HG03575 (cell line): ENCODE measurements around the gene C1orf115.
A peak's percentile ranks its signal among the peaks of the same experiment; 100 is the strongest.
"Not testable (repeated sequence)": the region's sequence is repeated elsewhere in the genome, so short reads cannot be mapped to it uniquely, and the experiment has no call there.

ENCODE experiments used
- ATAC-seq: cut with Tn5 transposase; IDR thresholded peaks from one replicate; pipeline ENCODE4 v1.9.1; 2021; ENCODE audit not compliant: unreplicated experiment, insufficient number of reproducible peaks, low FRiP score; ENCODE audit errors: extremely low read depth

Gene C1orf115, protein sequence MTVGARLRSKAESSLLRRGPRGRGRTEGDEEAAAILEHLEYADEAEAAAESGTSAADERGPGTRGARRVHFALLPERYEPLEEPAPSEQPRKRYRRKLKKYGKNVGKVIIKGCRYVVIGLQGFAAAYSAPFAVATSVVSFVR

DNA sequence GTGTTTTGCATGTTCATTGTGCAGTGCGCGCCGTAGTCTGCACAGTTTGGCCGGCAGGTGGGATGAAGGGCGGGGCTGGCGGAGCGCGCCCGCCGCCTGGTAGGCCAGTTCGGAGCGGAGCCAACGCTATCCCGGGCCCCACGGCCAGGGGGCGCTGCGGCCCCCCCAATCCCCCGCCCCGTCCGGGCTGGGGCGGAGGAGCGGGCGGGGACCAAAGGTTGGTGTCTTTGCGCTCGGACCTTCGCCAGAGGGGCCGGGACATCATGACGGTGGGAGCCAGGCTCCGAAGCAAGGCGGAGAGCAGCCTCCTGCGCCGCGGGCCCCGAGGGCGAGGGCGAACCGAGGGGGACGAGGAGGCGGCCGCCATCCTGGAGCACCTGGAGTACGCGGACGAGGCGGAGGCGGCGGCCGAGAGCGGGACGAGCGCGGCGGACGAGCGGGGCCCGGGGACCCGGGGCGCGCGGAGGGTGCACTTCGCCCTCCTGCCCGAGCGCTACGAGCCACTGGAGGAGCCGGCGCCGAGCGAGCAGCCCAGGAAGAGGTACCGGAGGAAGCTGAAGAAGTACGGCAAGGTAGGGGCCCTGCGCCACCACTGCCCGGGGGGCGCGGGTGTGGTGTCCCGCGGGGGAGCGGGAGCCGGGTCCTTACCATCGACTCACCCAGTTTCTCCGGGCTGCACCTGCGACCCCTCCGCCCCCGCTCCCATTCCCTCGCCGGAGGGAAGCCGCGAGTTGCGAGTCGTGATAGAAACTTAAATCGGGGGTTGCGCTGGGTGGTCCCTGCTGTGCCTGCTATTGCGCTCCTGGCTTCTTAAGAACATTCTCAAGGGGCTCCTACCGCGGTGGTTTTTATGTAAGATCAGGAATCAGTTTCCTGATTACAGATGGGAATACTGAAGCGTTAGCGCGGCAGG, at the start of gene C1orf115:
Gene C1orf115, plus strand, starts transcription at position 224 of the 913 bp plus-strand sequence. Its CDS starts 40 bp downstream, at position 264.
- ATAC-seq, result peak; percentile 84

DNA sequence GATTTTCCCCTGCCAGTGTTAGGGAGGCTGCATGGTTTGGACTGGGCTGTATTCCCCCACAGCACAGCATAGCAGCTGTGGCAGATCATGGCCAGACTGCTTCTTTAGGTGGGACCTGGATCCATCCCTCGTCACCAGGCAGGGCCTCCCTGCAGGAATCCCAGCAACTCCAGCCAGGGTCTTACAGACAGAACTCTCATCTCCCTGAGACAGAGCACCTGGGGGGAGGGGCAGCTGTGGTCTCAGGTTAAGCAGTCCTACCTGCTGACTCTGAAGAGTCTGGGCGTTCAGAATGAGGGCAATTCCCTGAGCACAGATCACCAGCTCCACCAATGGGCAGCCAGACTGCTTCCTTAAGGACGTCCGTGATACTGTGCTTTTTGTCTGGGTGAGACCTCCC, 47.9 kb upstream of the C1orf115 start:
- ATAC-seq, result no peak

DNA sequence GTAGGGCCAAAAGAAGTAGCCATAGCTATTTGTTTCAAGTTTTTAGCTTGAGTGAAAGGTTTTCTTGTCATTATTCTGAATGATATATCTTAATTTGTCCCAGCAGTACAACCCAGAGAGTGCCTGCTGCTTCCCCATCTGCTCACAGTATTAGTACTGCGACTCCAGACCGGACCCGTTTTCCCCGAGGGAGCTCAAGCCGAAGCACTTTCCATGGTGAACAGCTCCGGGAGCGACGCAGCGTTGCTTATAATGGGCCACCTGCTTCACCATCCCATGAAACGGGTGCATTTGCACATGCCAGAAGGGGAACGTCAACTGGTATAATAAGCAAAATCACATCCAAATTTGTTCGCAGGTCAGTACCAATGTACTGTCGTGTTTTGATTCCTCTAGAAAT, 37.2 kb upstream of the C1orf115 start:
- no peak for ATAC-seq

DNA sequence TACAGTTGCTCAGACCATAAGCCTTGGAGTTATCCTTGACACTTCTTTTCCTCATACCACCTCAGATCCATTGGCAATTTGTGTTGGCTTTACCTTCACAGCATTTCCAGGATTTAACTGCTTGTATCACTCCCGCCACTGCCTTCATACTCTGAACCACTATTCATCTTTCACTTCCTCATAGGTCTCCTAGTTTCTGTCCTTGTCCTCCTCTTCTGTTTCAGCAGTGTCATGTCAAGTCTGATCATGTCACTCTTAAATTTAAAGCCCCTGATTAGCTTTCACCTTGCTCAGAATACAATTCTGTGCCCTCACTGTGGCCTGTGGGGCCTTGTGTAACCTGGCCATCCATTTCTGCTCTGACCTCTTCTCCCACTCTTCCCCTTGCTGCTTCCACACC, 34.7 kb upstream of the C1orf115 start:
- ATAC-seq, result peak; percentile 88

DNA sequence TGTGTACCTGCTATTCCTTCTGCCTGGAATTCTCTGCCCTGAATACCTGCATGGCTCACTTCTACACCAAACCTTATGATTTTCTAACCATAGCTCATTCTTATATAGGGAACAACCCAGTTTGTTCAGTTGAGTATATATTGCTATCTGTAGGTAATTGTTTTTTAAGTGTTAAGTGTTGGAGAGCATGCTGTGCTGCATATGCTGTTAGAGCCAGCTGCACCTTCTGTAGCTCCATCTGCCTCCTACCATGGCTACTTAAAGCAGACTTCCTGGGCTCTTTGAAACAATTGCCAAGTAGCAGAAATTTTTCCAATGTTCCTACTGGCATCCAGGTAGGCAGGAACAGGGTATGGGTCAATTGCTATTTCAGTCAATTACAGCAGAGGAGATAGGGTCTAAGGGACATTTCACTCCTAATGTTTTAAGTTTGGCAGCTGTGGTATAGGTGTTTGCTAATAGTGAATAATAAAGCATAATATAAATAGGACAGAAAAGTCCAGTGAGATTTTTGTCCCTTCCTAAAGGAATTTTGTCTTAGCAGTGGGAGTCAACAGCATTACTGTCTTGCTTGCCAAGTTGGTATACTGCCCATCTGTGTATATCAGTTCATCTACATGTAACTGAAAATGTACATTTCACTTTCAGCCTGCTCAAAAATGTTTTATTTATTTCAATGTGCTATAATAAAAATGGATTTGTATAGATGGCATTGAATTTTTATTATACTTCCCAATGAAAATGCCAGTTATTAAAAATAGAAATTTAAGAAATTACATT, 34.0 kb upstream of the C1orf115 start:
- no peak for ATAC-seq

DNA sequence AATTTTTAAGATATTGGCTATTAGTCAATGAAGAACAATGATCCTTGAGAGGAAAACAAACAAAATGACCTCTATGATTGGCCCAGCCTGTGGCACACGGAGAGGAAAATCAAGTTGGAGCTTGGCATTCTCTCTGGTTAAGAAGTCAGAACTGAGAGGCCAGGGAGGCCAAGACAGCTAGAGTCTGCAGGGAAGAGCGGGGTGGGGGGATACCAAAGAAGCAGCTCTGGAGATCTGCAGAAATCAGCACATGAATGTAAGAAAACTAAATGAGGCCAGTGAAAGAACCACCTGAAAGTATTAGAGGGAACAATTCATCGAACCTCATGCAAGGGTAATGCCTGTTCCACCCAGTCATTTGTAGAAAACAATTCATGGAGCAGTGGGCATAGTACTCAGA, 23.8 kb upstream of the C1orf115 start:
- no peak for ATAC-seq

DNA sequence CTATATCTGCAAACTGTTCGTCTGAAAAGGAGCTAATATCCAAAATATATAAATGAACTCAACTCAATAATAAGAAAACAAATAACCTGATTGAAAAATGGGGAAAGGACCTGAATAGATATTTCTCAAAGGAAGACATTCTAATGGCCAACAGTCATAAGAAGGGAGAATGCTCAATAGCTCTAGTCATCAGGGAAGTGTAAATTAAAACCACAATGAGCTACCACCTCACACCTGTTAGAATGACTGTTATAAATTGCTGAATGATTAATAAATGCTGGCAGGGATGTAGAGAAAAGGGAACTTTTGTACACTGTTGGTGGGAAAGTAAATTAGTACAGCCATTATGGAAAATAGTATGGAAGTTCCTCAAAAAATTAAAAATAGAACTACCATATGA, 21.2 kb upstream of the C1orf115 start:
- no peak for ATAC-seq

DNA sequence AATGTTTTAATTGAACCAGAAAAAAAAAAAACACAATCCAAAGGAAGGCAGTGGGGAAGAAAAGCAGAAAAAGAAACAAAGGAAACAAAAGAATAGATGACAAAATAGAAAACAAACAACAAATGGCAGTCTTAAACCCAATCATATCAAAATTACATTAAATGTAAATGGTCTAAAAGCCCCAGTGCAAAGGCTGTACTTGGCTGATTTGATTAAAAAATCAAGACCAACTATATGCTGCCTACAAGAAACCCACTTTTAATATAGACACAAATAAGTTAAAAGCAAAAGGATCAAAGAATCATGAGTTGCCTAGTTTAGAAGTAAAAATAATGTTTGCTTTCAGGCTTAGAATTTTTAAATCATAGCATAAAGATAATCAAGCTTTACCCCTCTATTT, 19.8 kb upstream of the C1orf115 start:
- ATAC-seq, result no peak

DNA sequence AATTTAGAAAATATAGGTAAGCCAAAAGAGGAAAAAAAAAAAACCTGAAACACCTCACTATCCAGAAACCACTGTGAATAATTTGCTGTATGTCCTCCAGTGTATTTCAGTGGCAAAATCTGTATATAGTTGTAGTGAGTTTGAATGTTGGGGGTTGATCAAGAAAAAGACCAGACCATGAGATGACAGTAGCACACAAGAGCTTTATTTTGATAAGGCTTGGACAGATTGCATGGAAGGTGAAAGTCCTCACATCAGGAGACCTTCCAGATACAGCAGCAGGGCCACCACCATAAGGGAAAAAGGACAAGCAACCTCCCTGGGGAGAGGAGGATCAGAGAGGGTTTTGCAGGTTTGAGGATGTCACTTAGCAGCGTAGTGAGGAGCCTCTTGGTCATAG, 16.2 kb upstream of the C1orf115 start:
- ATAC-seq, result no peak

DNA sequence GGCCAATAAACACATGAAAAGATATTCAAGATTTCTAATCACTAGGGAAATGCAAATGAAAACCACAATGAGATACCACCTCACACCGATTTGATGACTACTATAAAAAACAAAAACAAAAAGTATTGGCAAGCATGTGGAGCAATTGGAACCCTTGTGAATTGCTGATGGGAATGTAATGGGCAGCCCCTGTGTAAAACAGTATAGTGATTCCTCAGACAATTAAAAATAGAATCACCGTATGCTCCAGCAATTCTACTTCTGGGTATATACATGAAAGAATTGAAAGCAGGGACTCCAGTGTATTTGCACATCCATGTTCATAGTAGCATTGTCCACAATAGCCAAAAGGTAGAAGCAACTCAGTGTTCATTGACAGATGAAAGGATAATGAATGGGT, 12.9 kb upstream of the C1orf115 start:
- ATAC-seq, result no peak

DNA sequence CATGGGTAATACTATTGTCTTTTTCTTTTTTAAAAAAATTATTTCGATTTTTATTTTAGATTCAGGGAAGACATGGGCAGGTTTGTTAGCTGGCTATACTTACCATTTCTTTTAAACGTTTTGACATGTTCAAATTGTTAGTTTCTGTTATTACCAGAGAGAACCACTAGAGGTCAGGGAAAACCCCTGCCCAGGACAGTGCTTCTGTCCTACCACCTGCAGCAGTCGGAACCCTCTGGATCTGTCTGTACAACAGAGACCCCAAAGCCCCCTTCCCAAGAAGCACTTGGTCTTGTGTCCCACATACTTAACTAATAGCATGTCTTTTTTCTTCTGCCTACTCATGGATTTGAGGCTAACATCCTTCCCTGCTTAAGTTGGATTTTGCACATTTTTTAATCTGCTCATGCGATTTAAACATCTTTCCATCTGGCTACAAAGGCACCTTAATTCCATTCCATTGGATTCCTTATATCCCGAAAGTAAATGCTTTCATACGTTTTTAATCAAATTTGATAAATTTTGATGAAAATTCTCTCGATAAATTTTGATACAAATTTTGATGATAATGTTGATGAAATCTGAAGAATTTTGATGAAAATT, 10.0 kb upstream of the C1orf115 start:
- peak; percentile 93 for ATAC-seq

DNA sequence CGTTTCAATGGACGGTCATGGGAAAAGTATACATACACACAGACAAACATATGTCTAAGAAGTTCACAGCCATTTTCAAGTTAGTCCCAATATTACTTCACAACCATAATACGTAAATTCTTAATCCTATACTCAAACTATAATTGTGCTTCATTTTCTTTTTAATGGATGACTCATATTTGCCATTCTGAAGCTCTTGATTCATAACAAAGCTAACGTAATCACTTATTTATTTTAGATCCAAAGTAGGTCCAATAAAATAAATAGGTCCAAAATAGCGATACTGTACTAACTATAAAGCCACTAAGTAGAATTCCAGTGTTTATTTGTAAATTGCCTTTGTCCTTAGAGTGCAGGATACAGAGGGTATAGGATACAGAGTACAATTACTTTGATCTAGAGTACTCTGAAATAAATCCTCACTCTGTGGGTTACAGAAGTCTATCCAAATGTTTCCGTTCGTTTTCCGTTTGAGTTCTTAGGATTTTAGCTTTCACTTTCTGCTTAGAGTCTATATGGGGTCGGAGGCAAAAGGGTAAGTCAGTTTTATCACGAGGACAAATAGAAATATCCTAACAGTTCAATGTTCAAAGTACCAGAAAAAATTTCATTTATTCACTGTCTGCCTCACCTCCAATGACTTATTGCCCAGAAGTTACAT, 8.8 kb upstream of the C1orf115 start:
- no peak for ATAC-seq

DNA sequence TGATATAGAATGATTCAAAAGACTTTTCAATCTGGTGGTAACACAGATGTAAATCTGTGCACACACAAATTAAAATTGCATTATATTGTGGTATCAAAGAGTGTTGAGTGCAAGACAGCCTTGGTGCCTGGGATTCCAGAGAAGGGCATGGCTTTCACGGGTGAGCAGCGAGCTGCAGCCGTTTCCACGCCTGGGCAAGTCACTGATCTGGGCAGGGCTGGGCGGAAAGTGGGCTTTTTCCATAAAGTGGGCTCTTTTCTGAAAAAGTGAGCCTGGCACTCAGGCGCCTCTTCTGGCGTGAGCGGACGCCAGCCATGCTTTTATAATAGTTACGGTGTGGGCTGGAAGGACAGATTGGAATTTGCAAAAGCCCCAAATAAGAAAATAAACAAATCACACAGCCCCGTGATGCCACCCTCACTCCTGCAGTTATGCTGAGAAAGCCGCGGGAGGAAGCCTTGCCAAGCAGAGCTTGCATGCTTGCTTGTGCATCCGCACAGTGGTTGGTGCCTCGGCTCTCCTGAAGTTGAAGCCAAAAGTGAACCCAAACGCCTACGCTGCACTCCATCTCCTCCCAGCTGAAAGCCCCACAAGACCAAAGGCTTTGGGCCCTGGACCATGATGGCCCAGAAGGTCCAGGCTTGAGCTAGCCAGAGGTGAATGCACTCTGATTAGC, 7.1 kb upstream of the C1orf115 start:
- ATAC-seq, result no peak

DNA sequence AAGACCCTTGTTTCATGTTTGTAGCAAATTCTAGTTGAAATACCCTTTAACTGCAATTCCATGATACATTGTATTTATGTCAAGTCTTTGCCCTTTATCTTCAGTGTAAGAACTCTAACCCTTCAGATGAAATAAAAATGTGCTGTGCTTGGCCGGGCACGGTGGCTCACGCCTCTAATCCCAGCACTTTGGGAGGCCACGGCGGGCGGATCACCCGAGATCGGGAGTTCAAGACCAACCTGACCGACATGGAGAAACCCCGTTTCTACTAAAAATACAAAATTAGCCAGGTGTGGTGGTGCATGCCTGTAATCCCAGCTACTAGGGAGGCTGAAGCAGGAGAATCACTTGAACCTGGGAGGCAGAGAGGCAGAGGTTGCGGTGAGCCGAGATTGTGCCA, 6.4 kb upstream of the C1orf115 start:
- not testable (repeated sequence) for ATAC-seq

DNA sequence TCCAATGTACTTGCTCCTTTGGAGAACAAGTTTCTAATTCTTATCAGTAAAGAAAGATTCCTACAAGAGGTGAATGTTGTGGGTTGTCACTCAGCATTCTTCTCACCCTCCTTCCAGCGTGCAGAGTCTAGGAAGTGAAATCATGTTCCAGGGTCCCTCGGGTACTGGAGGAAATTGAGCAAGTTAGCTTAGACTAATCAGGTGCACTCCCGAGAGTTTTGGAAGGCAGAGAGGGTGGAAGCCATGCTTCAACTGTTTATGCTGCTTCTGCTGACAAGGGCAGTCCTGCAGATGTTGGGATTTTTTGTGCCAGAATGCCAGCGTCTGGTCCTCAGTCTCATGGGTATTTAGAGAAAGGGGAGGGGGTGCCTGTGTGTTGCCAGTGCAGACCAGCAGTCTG, 5.3 kb upstream of the C1orf115 start:
- ATAC-seq, result no peak

DNA sequence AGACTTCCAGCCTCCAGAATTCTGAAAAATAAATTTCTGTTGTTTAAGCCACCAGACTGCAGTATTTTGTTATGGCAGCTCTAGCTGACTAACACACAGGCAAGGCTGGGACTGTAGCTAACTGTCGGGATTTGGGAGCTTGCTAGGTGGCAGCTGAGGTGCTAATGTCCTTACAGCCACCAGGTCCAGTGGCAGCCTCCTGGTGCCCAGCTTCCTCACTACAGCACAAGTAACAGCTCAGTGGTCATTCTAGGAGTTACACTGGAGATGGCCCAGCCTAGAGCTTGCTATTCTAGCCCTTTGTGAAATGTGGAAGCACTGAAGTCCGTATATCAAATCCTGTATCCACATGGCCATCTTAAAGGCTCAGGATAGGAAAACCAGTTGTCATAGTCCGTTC, 4.3 kb upstream of the C1orf115 start:
- no peak for ATAC-seq

DNA sequence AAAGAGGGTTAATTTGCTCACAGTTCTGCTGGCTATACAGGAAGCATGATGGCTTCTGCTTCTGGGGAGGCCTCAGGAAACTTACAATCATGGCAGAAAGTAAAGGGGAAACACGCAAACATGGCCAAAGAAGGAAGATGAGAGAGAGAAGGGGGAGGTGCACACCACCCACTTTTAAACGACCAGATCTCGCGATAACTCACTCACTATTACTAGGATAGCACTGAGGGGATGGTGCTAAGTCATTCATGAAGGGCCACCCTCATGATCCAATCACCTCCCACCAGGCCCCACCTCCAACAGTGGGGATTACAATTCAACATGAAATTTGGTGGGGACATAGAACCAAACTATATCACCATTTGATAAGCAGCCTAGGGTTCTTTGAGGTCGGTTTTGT, 2.4 kb upstream of the C1orf115 start:
- ATAC-seq, result no peak

DNA sequence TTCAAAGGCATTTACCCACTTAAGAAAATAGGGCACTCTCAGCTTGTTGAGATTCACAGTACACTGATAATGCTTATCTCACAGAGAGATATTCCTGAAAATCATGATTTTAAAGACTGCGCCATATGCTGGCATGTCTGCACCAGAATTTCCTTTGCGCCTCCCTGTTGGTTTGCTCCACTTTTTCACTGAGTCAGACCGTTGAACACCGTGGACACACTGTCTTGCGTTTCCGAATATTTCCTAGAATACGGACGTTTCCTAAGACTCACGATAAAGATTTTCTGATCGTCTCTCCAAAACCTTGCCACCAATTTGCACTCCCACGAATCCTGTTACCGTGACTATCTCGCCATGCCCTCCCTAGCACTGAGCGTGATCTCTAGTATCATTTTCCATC, 497 bp upstream of the C1orf115 start:
- no peak for ATAC-seq
